NB4 (cell line): ENCODE data around the gene ANAPC5.
A peak's percentile ranks its signal among the peaks of the same experiment; 100 is the strongest.

Experiments
- DNase-seq: peaks from one replicate; pipeline ENCODE4 v3.0.0; 2010; ENCODE audit warnings: low read depth
- H3K4me3 ChIP-seq: one replicate; pipeline ENCODE4 v1.5.1; 2011; ENCODE audit warnings: mild to moderate bottlenecking, low read depth, low read length, moderate library complexity
- CTCF ChIP-seq: IDR thresholded peaks from one replicate; pipeline ENCODE4 v1.5.1; 2012; ENCODE audit warnings: low read depth, low read length
- MAX ChIP-seq: IDR thresholded peaks from 2 replicates; pipeline ENCODE4 v1.6.1; 2011; ENCODE audit warnings: low read depth, low read length
- MYC ChIP-seq: IDR thresholded peaks from 2 replicates; pipeline ENCODE4 v1.6.1; 2011; ENCODE audit warnings: low read depth, low read length
- POLR2A ChIP-seq: IDR thresholded peaks from 2 replicates; pipeline ENCODE4 v1.6.1; 2011; ENCODE audit warnings: mild to moderate bottlenecking; ENCODE audit not compliant: insufficient read length; ENCODE audit errors: extremely low read depth

The ANAPC5 gene

GRCh38 chr12:121344506-121344905 is 7.7 kb downstream of the ANAPC5 start:
- no peak overlapping the region for H3K4me3 ChIP-seq

GRCh38 chr12:121337416-121337815 is 14.8 kb downstream of the ANAPC5 start:
- DNase-seq = no peak
- TF ChIP-seq CTCF (no peak), MAX (no peak), MYC (no peak), POLR2A (no peak)

More at GRCh38 chr12:121344506-121344905, 7.7 kb downstream of the ANAPC5 start:
- TF ChIP-seq MAX (no peak), POLR2A (no peak), CTCF (no peak), MYC (no peak)
- DNase-seq = no peak

GRCh38 chr12:121334513-121335343 is 17.5 kb downstream of the ANAPC5 start:
- DNase-seq = peak; percentile 82
- H3K4me3 ChIP-seq = no peak overlapping the region
- TF ChIP-seq CTCF (peak; percentile 95), POLR2A (no peak)

More at GRCh38 chr12:121337416-121337815, 14.8 kb downstream of the ANAPC5 start:
- H3K4me3 ChIP-seq = no peak overlapping the region

- DNase-seq = no peak
- TF ChIP-seq MYC (no peak), POLR2A (no peak), MAX (no peak), CTCF (no peak)
Measured at GRCh38 chr12:121333747-121334146, 18.5 kb downstream of the ANAPC5 start.

GRCh38 chr12:121331248-121331647 is 21.0 kb downstream of the ANAPC5 start:
- H3K4me3 ChIP-seq = no peak overlapping the region
- no peak for DNase-seq
- TF ChIP-seq POLR2A = no peak
- TF ChIP-seq CTCF = no peak
- TF ChIP-seq MYC = no peak
- no peak for TF ChIP-seq MAX

More at GRCh38 chr12:121333747-121334146, 18.5 kb downstream of the ANAPC5 start:
- no peak overlapping the region for H3K4me3 ChIP-seq
